Endometrium (tissue), 2 donors: ENCODE results near the gene PRAMEF25.
"Not testable (repeated sequence)": the region's sequence is repeated elsewhere in the genome, so short reads cannot be mapped to it uniquely, and the experiment has no call there.

Experiments used
- FAIRE-seq: peaks from 2 replicates; lab custom pipeline; 2012; peaks lifted over from hg19 to GRCh38; lab: Jason Lieb, UNC
- donor health status: control.
- donor health status: control.

The PRAMEF25 gene

GRCh38 chr1:13070474-13070873 lies at the start of gene PRAMEF25:
Gene PRAMEF25, plus strand, starts transcription at chr1:13070774. Its CDS starts 2,920 bp downstream, at chr1:13073694.
- FAIRE-seq, result not testable (repeated sequence)

GRCh38 chr1:13056475-13056874 lies 14.1 kb upstream of the PRAMEF25 start, which contains the start of gene PRAMEF27:
Gene PRAMEF27, minus strand, starts transcription at chr1:13056575. Its CDS starts 2,916 bp downstream, at chr1:13053659.
- FAIRE-seq, result not testable (repeated sequence)

- not testable (repeated sequence) for FAIRE-seq
These were observed 46.2 kb downstream of the PRAMEF25 start, which contains the start of gene HNRNPCL2 for GRCh38 chr1:13116754-13117153. Gene HNRNPCL2, minus strand, starts transcription at chr1:13116854. Its CDS starts 454 bp downstream, at chr1:13116400.
